EL (cell line): ENCODE results near the gene CEACAM6.

ENCODE experiments used
- DNase-seq: peaks from one replicate; pipeline ENCODE4 v3.0.0-alpha.2; 2016

The CEACAM6 gene

GRCh38 chr19:41799444-41800000 lies 44.2 kb downstream of the CEACAM6 start:
- no peak for DNase-seq

- DNase-seq, result no peak
Observed at GRCh38 chr19:41801031-41801430, 45.7 kb downstream of the CEACAM6 start.

- DNase-seq, result no peak
Observed at GRCh38 chr19:41801792-41802211, 46.5 kb downstream of the CEACAM6 start.

GRCh38 chr19:41802770-41803169 lies 47.4 kb downstream of the CEACAM6 start:
- DNase-seq, result no peak

- no peak for DNase-seq
Observed at GRCh38 chr19:41804336-41804735, 49.0 kb downstream of the CEACAM6 start.

- no peak for DNase-seq
Observed at GRCh38 chr19:41807176-41807575, 51.8 kb downstream of the CEACAM6 start.

GRCh38 chr19:41808663-41809566 lies 53.6 kb downstream of the CEACAM6 start:
- no peak for DNase-seq

- no peak for DNase-seq
Observed at GRCh38 chr19:41810301-41810700, 55.0 kb downstream of the CEACAM6 start.

- DNase-seq, result no peak
Observed at GRCh38 chr19:41811036-41811435, 55.7 kb downstream of the CEACAM6 start.

GRCh38 chr19:41811981-41812380 lies 56.7 kb downstream of the CEACAM6 start:
- no peak for DNase-seq

GRCh38 chr19:41813911-41814310 lies 58.6 kb downstream of the CEACAM6 start:
- DNase-seq, result no peak

GRCh38 chr19:41815301-41815700 lies 60.0 kb downstream of the CEACAM6 start:
- DNase-seq, result no peak

GRCh38 chr19:41816761-41817160 lies 61.4 kb downstream of the CEACAM6 start:
- no peak for DNase-seq

GRCh38 chr19:41821003-41821735 lies 65.8 kb downstream of the CEACAM6 start:
- peak; percentile 27 for DNase-seq
